Left renal cortex interstitium (tissue), 4 donors: ENCODE results near the gene OSBPL10. TPM values are rescaled to one million over a fixed set of nuclear protein-coding genes. Genes with fewer than 3 reads are reported as not detected.
"Not testable (repeated sequence)": the region's sequence is repeated elsewhere in the genome, so short reads cannot be mapped to it uniquely, and the experiment has no call there.

Source experiments
- DNase-seq, 4 donors: peaks; one replicate each; pipeline ENCODE4 v3.0.0-alpha.2; 2013; ENCODE audit warnings: low read depth in 4 of 4, low spot score in 2 of 4, missing footprints in 1 of 4
- polyA plus RNA-seq, 4 donors: library from polyadenylated mRNA; unstranded; fragments of 120-200 nt; gene quantifications; one replicate each; pipeline ENCODE4 v1.2.1, GENCODE V29; 2013; ENCODE audit not compliant: insufficient read length in 4 of 4

OSBPL10 gene
- polyA plus RNA-seq, 4 donors: 18.3 to 26.0 (median 21.5) TPM

GRCh38 chr3:31896026-31896425 is 85.0 kb downstream of the OSBPL10 start:
- no peak for DNase-seq

DNA sequence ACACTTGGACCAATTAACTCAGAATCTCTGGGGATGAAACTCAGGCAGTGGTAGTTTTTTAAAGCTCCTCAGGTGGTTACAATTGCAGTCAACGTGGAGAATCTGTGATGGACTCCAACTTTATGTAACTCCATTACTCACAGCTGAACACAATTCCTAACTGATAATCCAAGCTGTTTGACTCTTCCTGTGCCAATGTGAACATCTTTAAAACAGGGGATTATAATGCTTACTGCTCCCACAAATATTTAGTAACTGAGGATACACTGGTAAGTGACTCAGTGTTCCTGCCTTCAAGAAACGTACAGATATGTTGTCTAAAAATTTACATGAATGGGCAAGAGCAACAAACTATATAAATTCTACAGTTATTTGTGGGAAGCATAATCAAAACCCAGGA is 85.6 kb downstream of the OSBPL10 start:
- DNase-seq: no peak

DNA sequence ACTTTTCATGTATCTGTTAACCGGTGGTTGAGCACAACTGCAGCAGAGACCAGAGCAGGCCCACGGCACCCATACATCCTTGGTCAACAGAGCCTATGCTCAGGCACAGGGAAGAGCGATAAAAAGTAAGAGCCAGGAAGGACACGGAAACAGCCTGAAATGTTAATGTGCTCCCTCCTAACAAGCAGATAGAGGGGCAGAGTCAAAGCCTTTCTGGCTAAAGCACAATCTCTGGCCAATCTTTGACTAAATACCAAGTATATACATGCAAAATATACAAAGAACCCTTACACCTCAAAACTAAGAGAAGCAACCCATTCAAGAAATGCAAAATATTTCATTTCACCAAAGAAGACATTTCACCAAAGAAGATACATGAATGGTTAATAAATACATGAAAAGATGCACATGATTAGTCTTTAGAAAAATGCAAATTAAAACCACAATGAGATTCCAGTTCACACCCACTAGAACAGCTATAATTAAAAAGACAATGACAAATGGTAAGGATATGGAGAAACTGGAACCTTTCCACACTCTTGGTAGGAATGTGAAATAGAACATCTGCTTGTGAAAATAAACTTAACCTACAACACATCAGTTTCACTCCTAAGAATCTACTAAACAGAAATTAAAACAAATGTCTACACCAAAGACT is 88.0 kb downstream of the OSBPL10 start:
- DNase-seq: no peak

GRCh38 chr3:31892500-31892899 is 88.6 kb downstream of the OSBPL10 start:
- DNase-seq: no peak

DNA sequence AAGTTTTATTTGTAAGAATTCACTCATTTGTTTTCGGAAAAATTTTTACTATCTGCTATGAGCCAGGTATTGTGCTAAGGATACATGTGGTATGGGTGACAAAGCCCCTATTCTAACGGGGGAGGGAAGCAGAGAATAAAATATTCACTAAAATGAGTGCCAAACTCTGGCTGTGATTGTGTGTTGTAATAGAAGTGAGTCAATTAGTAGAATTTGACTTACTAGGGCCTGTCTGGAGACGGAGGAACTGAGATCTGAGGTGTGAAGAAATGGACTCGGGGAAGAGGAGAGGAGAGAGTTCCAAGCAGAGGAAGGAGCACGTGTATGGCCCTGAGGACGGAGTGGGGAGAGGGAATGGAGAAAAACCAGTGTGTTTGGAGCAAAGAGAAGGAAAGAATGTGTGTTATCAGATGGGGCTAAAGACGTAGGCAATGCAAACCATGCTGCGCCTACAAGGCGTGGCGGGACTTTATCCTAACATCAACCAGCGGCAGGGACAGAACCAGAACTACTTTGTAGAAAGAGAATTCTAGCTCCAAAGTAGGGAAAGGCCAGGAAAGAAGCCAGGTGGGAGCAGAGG is 89.1 kb downstream of the OSBPL10 start:
- DNase-seq: no peak

GRCh38 chr3:31890742-31891469 is 90.2 kb downstream of the OSBPL10 start:
- DNase-seq: no peak

DNA sequence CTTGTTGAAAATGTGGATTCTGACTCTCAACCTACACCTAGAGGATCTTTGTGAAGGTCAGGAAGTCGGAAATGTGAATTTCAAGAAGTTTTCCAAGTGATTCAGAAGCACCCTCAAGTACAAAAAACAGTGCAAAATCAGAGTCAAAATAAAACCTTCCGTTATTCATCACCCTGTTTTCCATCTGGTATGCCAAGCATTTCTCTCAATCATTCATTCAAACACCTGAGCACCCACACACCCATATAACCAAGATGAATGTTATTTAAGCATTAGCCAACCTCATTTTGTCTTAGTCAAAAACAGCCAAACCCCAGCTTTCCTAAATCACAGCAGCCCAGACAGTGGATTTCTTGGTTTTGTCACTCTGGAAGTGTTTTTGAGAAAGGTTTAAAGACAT is 91.1 kb downstream of the OSBPL10 start:
- DNase-seq: no peak

DNA sequence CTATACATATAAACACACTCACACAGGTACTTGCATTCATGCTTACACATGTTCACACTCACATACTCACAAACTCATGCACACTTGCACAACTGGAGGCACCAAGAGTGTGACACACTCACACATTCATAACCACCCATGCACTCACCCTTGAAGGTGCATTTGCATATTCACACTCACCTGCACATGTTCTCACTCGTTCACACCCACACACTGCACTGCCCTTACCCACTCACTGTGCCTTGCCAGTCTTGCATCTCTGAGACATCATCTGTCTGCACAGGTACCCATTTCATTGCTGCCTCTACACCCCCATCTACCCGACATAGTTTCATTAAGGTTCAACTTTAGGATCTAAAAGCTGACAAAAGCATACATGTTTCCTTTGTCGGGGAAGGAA is 95.8 kb downstream of the OSBPL10 start:
- no peak for DNase-seq

- no peak for DNase-seq
These were observed 96.8 kb downstream of the OSBPL10 start for GRCh38 chr3:31884251-31884650.

GRCh38 chr3:31882895-31883294 is 98.2 kb downstream of the OSBPL10 start:
- DNase-seq: no peak

GRCh38 chr3:31882431-31882830 is 98.6 kb downstream of the OSBPL10 start:
- DNase-seq: no peak

DNA sequence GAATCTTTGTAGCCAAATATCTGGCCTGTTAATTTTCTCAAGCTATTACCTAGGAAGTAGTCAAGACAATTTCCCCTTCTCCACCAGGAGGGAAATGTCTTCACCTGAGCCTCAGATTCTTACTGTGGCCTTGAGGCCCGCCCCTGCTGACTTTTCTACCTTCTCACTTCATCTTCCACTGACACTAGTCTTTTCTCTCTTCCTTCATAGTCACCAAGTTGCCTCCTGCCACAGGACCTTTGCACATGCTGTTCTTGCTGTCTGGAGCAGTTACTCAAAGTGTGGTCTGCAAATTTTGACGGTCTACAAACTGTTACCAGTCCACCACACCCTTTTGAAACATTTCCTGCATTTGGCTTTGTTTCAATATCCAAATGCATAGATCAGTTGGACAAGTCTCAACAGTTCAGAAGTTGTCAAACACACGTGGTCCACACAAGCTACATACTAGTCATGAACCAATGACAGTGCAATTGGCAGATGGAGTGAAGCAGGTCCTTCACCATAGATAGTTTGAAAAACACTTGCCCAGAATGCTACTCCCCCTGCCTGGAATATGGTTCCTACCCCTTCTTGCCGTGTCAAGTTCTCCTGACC is 100.5 kb downstream of the OSBPL10 start:
- DNase-seq: no peak

- DNase-seq: no peak
These were observed 101.0 kb downstream of the OSBPL10 start for GRCh38 chr3:31880020-31880419.

GRCh38 chr3:31879365-31879764 is 101.7 kb downstream of the OSBPL10 start:
- DNase-seq: no peak

DNA sequence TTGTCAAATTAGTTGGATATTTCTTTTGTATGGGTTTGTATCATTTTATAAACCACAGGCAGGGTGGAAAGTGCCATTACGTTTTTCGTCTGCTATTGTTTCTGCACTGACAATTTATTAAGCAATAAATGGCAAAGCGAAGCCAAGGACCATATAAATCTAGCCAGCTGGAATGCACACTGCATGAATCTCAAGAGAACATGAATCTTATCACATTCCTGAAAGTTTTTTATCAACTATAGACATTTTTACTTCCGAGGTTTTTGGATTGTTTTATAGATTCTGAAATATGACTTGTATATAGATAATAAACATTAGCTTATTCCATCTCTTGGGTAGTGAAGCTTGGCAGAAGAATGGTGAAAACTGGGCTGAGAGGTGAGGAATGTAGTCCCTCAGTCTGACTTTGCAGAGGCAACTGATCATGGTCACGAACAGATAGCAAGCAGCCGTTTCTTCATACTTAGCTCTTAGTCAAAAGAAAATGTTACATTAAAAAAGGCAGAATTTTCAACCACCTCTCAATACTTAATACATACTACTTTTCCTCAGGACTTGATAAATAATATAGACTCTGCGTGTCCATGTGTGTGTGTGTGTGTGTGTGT is 102.7 kb downstream of the OSBPL10 start:
- DNase-seq: no peak

DNA sequence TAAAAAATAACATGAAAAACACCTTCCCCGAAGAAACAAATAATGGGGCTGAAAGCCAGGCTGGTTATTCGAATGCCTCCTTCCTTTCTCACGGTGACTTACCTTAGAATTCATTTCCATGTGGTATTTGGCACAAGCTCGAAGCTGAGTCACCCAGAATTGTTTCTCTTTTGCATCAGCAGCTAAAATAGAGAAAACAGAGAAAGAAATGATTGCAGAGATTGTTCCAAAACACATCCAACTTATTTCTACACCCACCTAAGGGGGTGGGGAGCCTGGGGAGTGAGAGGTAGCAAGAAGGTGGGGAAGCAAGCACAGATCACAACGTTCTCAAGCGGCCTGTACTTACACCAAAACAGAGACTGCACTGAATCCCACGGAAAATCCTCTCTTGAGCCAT is 104.7 kb downstream of the OSBPL10 start:
- DNase-seq: no peak

DNA sequence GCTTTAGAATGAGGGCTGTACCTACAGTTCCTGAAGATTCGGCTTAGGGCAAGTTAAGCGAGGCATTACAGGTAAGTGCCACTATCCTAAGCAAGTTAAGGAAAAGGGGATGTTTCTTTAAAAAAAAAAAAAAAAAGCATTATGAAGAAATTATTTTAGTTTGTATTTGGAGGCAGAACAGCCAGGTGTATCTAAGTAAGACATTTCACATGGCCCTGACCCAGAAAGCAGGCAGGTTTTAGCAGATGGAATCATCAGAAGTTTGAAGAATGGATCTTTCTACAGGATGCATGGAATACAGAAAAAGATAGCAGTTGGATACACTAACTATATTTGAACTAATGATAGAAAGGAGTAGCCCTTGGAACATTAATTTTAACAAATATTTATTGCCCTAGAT is 105.6 kb downstream of the OSBPL10 start:
- no peak for DNase-seq

GRCh38 chr3:31873254-31873820 is 107.7 kb downstream of the OSBPL10 start:
- no peak for DNase-seq

DNA sequence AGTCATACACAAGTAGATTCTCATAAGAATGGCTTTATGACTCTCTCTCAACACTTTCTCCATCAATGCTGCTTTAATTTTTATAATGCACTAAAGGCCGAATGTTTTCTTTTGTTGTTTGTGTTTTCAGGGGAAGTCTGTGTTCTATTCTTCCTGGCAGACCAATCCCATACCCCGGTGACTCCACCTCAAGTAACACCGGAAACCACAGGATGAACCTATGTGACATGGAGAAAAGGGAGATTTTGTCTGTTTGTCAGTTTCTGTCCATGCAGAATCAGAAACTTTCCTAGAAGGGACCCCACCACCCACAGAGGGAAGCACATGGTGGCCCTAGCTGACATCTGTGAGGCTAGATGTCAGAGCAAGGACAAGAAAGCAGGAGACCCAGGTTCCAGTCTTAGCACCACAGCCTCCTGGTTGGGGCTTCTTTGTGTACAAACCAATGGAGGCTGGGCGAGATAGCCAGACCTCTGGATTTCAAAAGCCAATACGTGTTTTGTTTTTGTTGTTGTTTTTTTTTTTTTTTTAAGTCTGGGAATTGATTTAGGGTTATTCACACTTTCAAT is 109.0 kb downstream of the OSBPL10 start:
- DNase-seq: no peak

- DNase-seq: not testable (repeated sequence)
These were observed 111.0 kb downstream of the OSBPL10 start for GRCh38 chr3:31870111-31870510.

- DNase-seq: no peak
These were observed 112.8 kb downstream of the OSBPL10 start for GRCh38 chr3:31868236-31868635.
